ENCODE measurements around the gene CHL1.
"Not testable (repeated sequence)": the region's sequence is repeated elsewhere in the genome, so short reads cannot be mapped to it uniquely, and the experiment has no call there.

GRCh38 chr3:366253-366652 is 169.7 kb downstream of the CHL1 start:
- TF ChIP-seq, protein P1, sequence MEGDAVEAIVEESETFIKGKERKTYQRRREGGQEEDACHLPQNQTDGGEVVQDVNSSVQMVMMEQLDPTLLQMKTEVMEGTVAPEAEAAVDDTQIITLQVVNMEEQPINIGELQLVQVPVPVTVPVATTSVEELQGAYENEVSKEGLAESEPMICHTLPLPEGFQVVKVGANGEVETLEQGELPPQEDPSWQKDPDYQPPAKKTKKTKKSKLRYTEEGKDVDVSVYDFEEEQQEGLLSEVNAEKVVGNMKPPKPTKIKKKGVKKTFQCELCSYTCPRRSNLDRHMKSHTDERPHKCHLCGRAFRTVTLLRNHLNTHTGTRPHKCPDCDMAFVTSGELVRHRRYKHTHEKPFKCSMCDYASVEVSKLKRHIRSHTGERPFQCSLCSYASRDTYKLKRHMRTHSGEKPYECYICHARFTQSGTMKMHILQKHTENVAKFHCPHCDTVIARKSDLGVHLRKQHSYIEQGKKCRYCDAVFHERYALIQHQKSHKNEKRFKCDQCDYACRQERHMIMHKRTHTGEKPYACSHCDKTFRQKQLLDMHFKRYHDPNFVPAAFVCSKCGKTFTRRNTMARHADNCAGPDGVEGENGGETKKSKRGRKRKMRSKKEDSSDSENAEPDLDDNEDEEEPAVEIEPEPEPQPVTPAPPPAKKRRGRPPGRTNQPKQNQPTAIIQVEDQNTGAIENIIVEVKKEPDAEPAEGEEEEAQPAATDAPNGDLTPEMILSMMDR (IDR thresholded peaks at IDR 0.05): not testable (repeated sequence)
- not testable (repeated sequence) for TF ChIP-seq POLR2A (IDR thresholded peaks at IDR 0.05)

Measured in uterus (tissue), 2 donors.